CD8-positive, alpha-beta memory T cell (primary cell): ENCODE results near the gene CTNNA1. TPM values are rescaled to one million over a fixed set of nuclear protein-coding genes. Genes with fewer than 3 reads are reported as not detected.
"Not testable (repeated sequence)": the region's sequence is repeated elsewhere in the genome, so short reads cannot be mapped to it uniquely, and the experiment has no call there.

Source experiments
- CTCF ChIA-PET: fragments of 350-600 bp; sonication (Branson Sonifier 250); formaldehyde crosslinking; loops from one replicate; lab custom pipeline; 2021; ENCODE audit warnings: antibody characterized with exemption; lab: Charles Lee
- POLR2A ChIA-PET: fragments of 350-600 bp; sonication (Branson Sonifier 250); formaldehyde crosslinking; loops from one replicate; lab custom pipeline; 2021; ENCODE audit warnings: antibody characterized with exemption; lab: Charles Lee
- DNase-seq, 5 donors: peaks; one replicate each; pipeline versions ENCODE4 v3.0.0 to v3.0.0-alpha.2; 2020 to 2022; ENCODE audit warnings: mixed read lengths in 1 of 5
- H3K27ac ChIP-seq: one replicate; pipeline ENCODE4 v1.7.0; 2013; ENCODE audit warnings: low read depth, mild to moderate bottlenecking, low read length, moderate library complexity
- H3K27me3 ChIP-seq: 2 replicates; pipeline ENCODE4 v1.7.0; 2013; ENCODE audit warnings: low read length, mild to moderate bottlenecking; ENCODE audit not compliant: insufficient read depth, poor library complexity, severe bottlenecking
- H3K36me3 ChIP-seq: 2 replicates; pipeline ENCODE4 v1.7.0; 2013; ENCODE audit warnings: mild to moderate bottlenecking, low read length, moderate library complexity; ENCODE audit not compliant: insufficient read depth
- H3K4me1 ChIP-seq: 2 replicates; pipeline ENCODE4 v1.7.0; 2013; ENCODE audit warnings: mild to moderate bottlenecking, low read length, moderate library complexity; ENCODE audit not compliant: insufficient read depth
- H3K4me3 ChIP-seq: 2 replicates; pipeline ENCODE4 v1.7.0; 2013; ENCODE audit warnings: mild to moderate bottlenecking, low read length
- H3K9me3 ChIP-seq: 2 replicates; pipeline ENCODE4 v1.7.0; 2013; ENCODE audit warnings: mild to moderate bottlenecking, low read length
- H3K27ac Mint-ChIP-seq, 8 donors: one replicate each; pipeline ENCODE4 v1.8.0; 2020 to 2021; ENCODE audit warnings: mixed read lengths in 8 of 8, mild to moderate bottlenecking in 6 of 8, inconsistent platforms in 3 of 8, moderate library complexity in 3 of 8
- H3K27me3 Mint-ChIP-seq, 2 donors: one replicate each; pipeline ENCODE4 v1.8.0; 2020 to 2021; ENCODE audit warnings: mixed read lengths in 2 of 2, mild to moderate bottlenecking in 1 of 2, moderate library complexity in 1 of 2
- H3K36me3 Mint-ChIP-seq, 3 donors: one replicate each; pipeline ENCODE4 v1.8.0; 2020 to 2021; ENCODE audit warnings: mixed read lengths in 3 of 3, inconsistent platforms in 1 of 3, mild to moderate bottlenecking in 1 of 3
- H3K4me1 Mint-ChIP-seq, 3 donors: one replicate each; pipeline ENCODE4 v1.8.0; 2020 to 2021; ENCODE audit warnings: mixed read lengths in 3 of 3, inconsistent platforms in 1 of 3, mild to moderate bottlenecking in 1 of 3
- H3K4me3 Mint-ChIP-seq, 7 donors: one replicate each; pipeline ENCODE4 v1.8.0; 2020 to 2021; ENCODE audit warnings: mixed read lengths in 7 of 7, mild to moderate bottlenecking in 6 of 7, moderate library complexity in 4 of 7, inconsistent platforms in 2 of 7
- H3K9me3 Mint-ChIP-seq, 5 donors: one replicate each; pipeline ENCODE4 v1.8.0; 2020 to 2022; ENCODE audit warnings: mixed read lengths in 5 of 5, mild to moderate bottlenecking in 3 of 5, moderate library complexity in 2 of 5, inconsistent platforms in 1 of 5
- polyA plus RNA-seq: library from polyadenylated mRNA; unstranded; fragments of 300-500 nt; fragmentation: Illumina TruSeq; gene quantifications from one replicate; pipeline ENCODE4 v1.2.3, GENCODE V29; 2021
- total RNA-seq, 2 experiments: library from RNA; stranded (reverse); gene quantifications; one replicate each; pipeline ENCODE4 v1.2.3, GENCODE V29; 2021

Gene CTNNA1
- total and polyA plus RNA-seq, 3 experiments from 2014 or later, result 6.5 to 97.2 (median 89.0) TPM

- Mint-ChIP-seq H3K27ac (no peak overlapping the region), H3K9me3 (no peaks in the 10 kb centered on the region)
- CTCF ChIA-PET, result no interaction called here
Observed at GRCh38 chr5:138913773-138914172, 160.5 kb downstream of the CTNNA1 start.

GRCh38 chr5:138914338-138914737, 161.1 kb downstream of the CTNNA1 start:
- Histone ChIP-seq H3K4me3 (no peak overlapping the region), H3K27ac (no peak overlapping the region), H3K4me1 (no peaks in the 10 kb centered on the region), H3K36me3 (no peaks in the 10 kb centered on the region), H3K27me3 (no peaks in the 10 kb centered on the region), H3K9me3 (no peaks in the 10 kb centered on the region)
- ChIA-PET POLR2A (no interaction called here), CTCF (no interaction called here)
- H3K36me3 Mint-ChIP-seq, result peaks cover 2 to 12% (median 7%) of the 10 kb centered on the region in 3 donors
- no peak overlapping the region for H3K27ac Mint-ChIP-seq
- H3K4me1 Mint-ChIP-seq, result no peaks in the 10 kb centered on the region
- no peaks in the 10 kb centered on the region for H3K9me3 Mint-ChIP-seq
- H3K4me3 Mint-ChIP-seq, result no peak overlapping the region
- peaks cover 0 to 1% of the 10 kb centered on the region in 2 donors for H3K27me3 Mint-ChIP-seq
- no peak for DNase-seq

More at GRCh38 chr5:138913773-138914172, 160.5 kb downstream of the CTNNA1 start:
- Histone ChIP-seq H3K36me3 (no peaks in the 10 kb centered on the region), H3K4me1 (no peaks in the 10 kb centered on the region), H3K27ac (no peak overlapping the region), H3K9me3 (no peaks in the 10 kb centered on the region), H3K27me3 (no peaks in the 10 kb centered on the region), H3K4me3 (no peak overlapping the region)
- no peaks in the 10 kb centered on the region for H3K4me1 Mint-ChIP-seq
- H3K4me3 Mint-ChIP-seq, result no peak overlapping the region
- peaks cover 2 to 13% (median 7%) of the 10 kb centered on the region in 3 donors for H3K36me3 Mint-ChIP-seq
- H3K27me3 Mint-ChIP-seq, result peaks cover 0 to 1% of the 10 kb centered on the region in 2 donors
- no peak for DNase-seq
- POLR2A ChIA-PET, result interaction anchor here (0.6 kb wide), 1 partner anchor 800 kb away, joined by 3 read pairs; no protein-coding TSS in a partner anchor

GRCh38 chr5:138918686-138919085, 165.5 kb downstream of the CTNNA1 start:
- no peaks in the 10 kb centered on the region for H3K4me1 ChIP-seq
- ChIA-PET CTCF (no interaction called here), POLR2A (no interaction called here)
- Mint-ChIP-seq H3K9me3 (no peaks in the 10 kb centered on the region), H3K27ac (no peak overlapping the region), H3K27me3 (peaks cover 0 to 1% of the 10 kb centered on the region in 2 donors), H3K4me3 (no peak overlapping the region), H3K4me1 (no peaks in the 10 kb centered on the region), H3K36me3 (no peaks in the 10 kb centered on the region)
- H3K4me3 ChIP-seq, result no peak overlapping the region
- no peaks in the 10 kb centered on the region for H3K27me3 ChIP-seq
- DNase-seq, result no peak
- H3K27ac ChIP-seq, result no peak overlapping the region
- H3K9me3 ChIP-seq, result no peaks in the 10 kb centered on the region
- no peaks in the 10 kb centered on the region for H3K36me3 ChIP-seq

DNA sequence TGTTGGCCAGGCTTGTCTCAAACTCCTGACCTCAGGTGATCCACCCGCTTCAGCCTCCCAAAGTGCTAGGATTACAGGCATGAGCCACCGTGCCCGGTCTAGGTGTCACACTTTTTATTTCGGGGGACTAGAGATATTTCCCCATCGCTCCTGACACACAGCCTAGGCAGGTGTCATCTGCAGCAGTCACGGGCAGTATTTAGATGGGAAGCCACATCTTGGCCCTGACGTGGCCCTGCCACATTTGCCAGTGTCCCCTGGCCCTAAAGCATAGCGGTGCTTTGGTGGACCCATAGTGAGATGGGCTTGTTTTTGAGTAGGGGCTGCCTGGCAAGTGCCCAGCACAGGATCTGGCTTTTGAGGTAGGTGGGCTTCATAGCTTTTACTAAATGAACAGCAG, 167.0 kb downstream of the CTNNA1 start:
- no peaks in the 10 kb centered on the region for H3K4me1 ChIP-seq

GRCh38 chr5:138921362-138921761, 168.1 kb downstream of the CTNNA1 start:
- POLR2A ChIA-PET, H3K36me3 ChIP-seq, H3K27ac Mint-ChIP-seq, DNase-seq, H3K27ac ChIP-seq, H3K27me3 ChIP-seq, H3K4me1 Mint-ChIP-seq, H3K4me3 Mint-ChIP-seq, H3K9me3 ChIP-seq, H3K9me3 Mint-ChIP-seq, H3K4me1 ChIP-seq, H3K4me3 ChIP-seq, H3K27me3 Mint-ChIP-seq, CTCF ChIA-PET: not testable (repeated sequence)
- H3K36me3 Mint-ChIP-seq, result peaks cover 0 to 17% (median 6%) of the 10 kb centered on the region in 3 donors

More for the DNA sequence above, 167.0 kb downstream of the CTNNA1 start:
- CTCF ChIA-PET, result no interaction called here
- no peak overlapping the region for H3K27ac ChIP-seq
- no peak for DNase-seq
- H3K27me3 ChIP-seq, result no peaks in the 10 kb centered on the region
- H3K27ac Mint-ChIP-seq, result no peak overlapping the region
- peaks cover 0 to 1% of the 10 kb centered on the region in 2 donors for H3K27me3 Mint-ChIP-seq
- H3K9me3 ChIP-seq, result no peaks in the 10 kb centered on the region
- no peaks in the 10 kb centered on the region for H3K9me3 Mint-ChIP-seq
- POLR2A ChIA-PET, result no interaction called here
- H3K4me3 Mint-ChIP-seq, result no peak overlapping the region
- no peaks in the 10 kb centered on the region for H3K4me1 Mint-ChIP-seq
- H3K36me3 Mint-ChIP-seq, result peaks cover 0 to 6% (median 1%) of the 10 kb centered on the region in 3 donors
- no peaks in the 10 kb centered on the region for H3K36me3 ChIP-seq
- no peak overlapping the region for H3K4me3 ChIP-seq

DNA sequence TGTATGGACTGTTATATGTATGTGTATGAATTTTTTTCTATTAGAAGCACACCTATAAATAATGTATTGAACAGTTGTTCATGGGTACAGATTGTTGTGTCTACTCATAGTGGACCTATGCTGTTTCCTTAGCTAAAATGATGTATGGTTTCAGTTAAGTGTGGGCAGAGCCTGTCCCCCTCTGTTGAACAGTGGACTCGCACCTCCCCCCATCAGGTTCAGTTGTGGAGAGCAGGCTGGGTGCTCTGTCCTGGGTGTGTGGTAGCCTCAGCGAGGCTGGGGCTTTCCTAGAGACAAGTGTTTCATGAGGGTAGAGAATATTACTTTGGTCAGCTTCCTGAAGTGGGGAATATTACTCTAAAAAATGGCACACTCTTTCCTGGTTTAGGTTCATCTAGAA, 169.3 kb downstream of the CTNNA1 start:
- no peak overlapping the region for H3K27ac ChIP-seq
- no peaks in the 10 kb centered on the region for H3K27me3 ChIP-seq
- ChIA-PET CTCF (no interaction called here), POLR2A (no interaction called here)
- no peaks in the 10 kb centered on the region for H3K4me1 Mint-ChIP-seq
- H3K9me3 ChIP-seq, result no peaks in the 10 kb centered on the region
- H3K27me3 Mint-ChIP-seq, result no peaks in the 10 kb centered on the region
- H3K9me3 Mint-ChIP-seq, result no peaks in the 10 kb centered on the region
- no peaks in the 10 kb centered on the region for H3K4me1 ChIP-seq
- DNase-seq, result no peak
- H3K36me3 ChIP-seq, result no peaks in the 10 kb centered on the region
- no peak overlapping the region for H3K27ac Mint-ChIP-seq
- H3K36me3 Mint-ChIP-seq, result peaks cover 0 to 26% (median 13%) of the 10 kb centered on the region in 3 donors
- no peak overlapping the region for H3K4me3 Mint-ChIP-seq
- H3K4me3 ChIP-seq, result no peak overlapping the region

DNA sequence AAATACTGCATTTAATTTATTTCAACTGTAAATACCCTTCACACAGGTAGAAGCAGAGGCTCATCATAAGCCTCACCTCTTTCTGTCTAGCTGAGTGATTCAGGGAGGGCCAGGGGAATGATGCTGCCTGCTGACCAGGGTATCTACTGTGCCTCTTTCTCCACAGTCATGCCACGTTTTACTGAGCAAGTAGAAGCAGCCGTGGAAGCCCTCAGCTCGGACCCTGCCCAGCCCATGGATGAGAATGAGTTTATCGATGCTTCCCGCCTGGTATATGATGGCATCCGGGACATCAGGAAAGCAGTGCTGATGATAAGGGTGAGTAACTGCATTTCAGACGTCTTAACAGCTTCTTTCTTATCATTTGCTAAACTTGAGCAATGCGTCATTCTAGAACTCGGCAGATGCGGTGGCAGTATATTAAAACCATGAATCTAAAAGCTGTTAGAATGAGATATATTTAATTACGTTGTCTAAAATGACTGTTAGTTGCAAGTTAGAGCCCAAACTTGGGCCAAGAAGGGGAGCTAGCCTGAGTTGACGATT, 171.9 kb downstream of the CTNNA1 start:
- CTCF ChIA-PET, result no interaction called here
- no peak overlapping the region for H3K27ac Mint-ChIP-seq
- peaks cover 0 to 34% (median 14%) of the 10 kb centered on the region in 3 donors for H3K36me3 Mint-ChIP-seq
- DNase-seq, result no peak
- H3K4me3 Mint-ChIP-seq, result no peak overlapping the region
- H3K4me1 Mint-ChIP-seq, result no peaks in the 10 kb centered on the region
- Histone ChIP-seq H3K4me1 (no peaks in the 10 kb centered on the region), H3K27me3 (no peaks in the 10 kb centered on the region), H3K36me3 (no peaks in the 10 kb centered on the region), H3K4me3 (no peak overlapping the region), H3K27ac (no peak overlapping the region), H3K9me3 (no peaks in the 10 kb centered on the region)
- H3K9me3 Mint-ChIP-seq, result no peaks in the 10 kb centered on the region
- POLR2A ChIA-PET, result no interaction called here
- H3K27me3 Mint-ChIP-seq, result no peaks in the 10 kb centered on the region

- H3K27ac Mint-ChIP-seq, result peak overlapping the region in 1 of 8 donors; percentile 66
- no peaks in the 10 kb centered on the region for H3K9me3 Mint-ChIP-seq
- no peak for DNase-seq
- ChIA-PET CTCF (interaction anchor here (0.7 kb wide), 1 partner anchor 392 kb away, joined by 3 read pairs; no protein-coding TSS in a partner anchor), POLR2A (no interaction called here)
- no peaks in the 10 kb centered on the region for H3K9me3 ChIP-seq
- no peaks in the 10 kb centered on the region for H3K4me1 ChIP-seq
- peaks cover 0 to 45% (median 20%) of the 10 kb centered on the region in 3 donors for H3K36me3 Mint-ChIP-seq
- H3K4me3 ChIP-seq, result no peak overlapping the region
- H3K27ac ChIP-seq, result no peak overlapping the region
- H3K4me1 Mint-ChIP-seq, result no peaks in the 10 kb centered on the region
- no peak overlapping the region for H3K4me3 Mint-ChIP-seq
- H3K27me3 ChIP-seq, result no peaks in the 10 kb centered on the region
- no peaks in the 10 kb centered on the region for H3K36me3 ChIP-seq
- H3K27me3 Mint-ChIP-seq, result no peaks in the 10 kb centered on the region
Observed at GRCh38 chr5:138926257-138926656, 173.0 kb downstream of the CTNNA1 start.
